Brain pericyte (primary cell): Measurements from ENCODE around the gene MYCBP2.
"Not testable (repeated sequence)": the region's sequence is repeated elsewhere in the genome, so short reads cannot be mapped to it uniquely, and the experiment has no call there.

Source experiments
- DNase-seq: peaks from one replicate; pipeline ENCODE4 v3.0.0-alpha.2; 2012; ENCODE audit warnings: low read depth, low spot score

Gene MYCBP2

GRCh38 chr13:77033717-77034302, 293.1 kb downstream of the MYCBP2 start:
- DNase-seq, result no peak

- no peak for DNase-seq
Observed at GRCh38 chr13:77031656-77032243, 295.1 kb downstream of the MYCBP2 start.

GRCh38 chr13:77029436-77029835, 297.5 kb downstream of the MYCBP2 start:
- no peak for DNase-seq

GRCh38 chr13:77028202-77028601, 298.7 kb downstream of the MYCBP2 start:
- no peak for DNase-seq

- peak; percentile 64 for DNase-seq
Observed at GRCh38 chr13:77026861-77027621, 299.9 kb downstream of the MYCBP2 start, which contains the start of gene FBXL3. FBXL3 (minus strand) TSS chr13:77027159; CDS start chr13:77021860, 5,299 bp downstream.

GRCh38 chr13:77026255-77026860, 300.5 kb downstream of the MYCBP2 start:
- no peak for DNase-seq

GRCh38 chr13:77022341-77022740, 304.6 kb downstream of the MYCBP2 start:
- no peak for DNase-seq

- no peak for DNase-seq
Observed at GRCh38 chr13:77019756-77020155, 307.1 kb downstream of the MYCBP2 start.

- no peak for DNase-seq
Observed at GRCh38 chr13:77016888-77017623, 309.8 kb downstream of the MYCBP2 start.

- no peak for DNase-seq
Observed at GRCh38 chr13:77016251-77016812, 310.6 kb downstream of the MYCBP2 start.

GRCh38 chr13:77014906-77015685, 311.8 kb downstream of the MYCBP2 start:
- no peak for DNase-seq

GRCh38 chr13:77013853-77014542, 312.9 kb downstream of the MYCBP2 start:
- no peak for DNase-seq

- not testable (repeated sequence) for DNase-seq
Observed at GRCh38 chr13:77009719-77010118, 317.2 kb downstream of the MYCBP2 start.

GRCh38 chr13:77009011-77009410, 317.9 kb downstream of the MYCBP2 start:
- DNase-seq, result no peak

GRCh38 chr13:77008337-77008736, 318.6 kb downstream of the MYCBP2 start:
- not testable (repeated sequence) for DNase-seq

GRCh38 chr13:77002590-77003190, 324.2 kb downstream of the MYCBP2 start:
- no peak for DNase-seq

- DNase-seq, result no peak
Observed at GRCh38 chr13:77001963-77002587, 324.8 kb downstream of the MYCBP2 start.

GRCh38 chr13:77001540-77001939, 325.4 kb downstream of the MYCBP2 start:
- no peak for DNase-seq

- no peak for DNase-seq
Observed at GRCh38 chr13:77000475-77000874, 326.4 kb downstream of the MYCBP2 start.
